Activated effector memory CD4-positive, alpha-beta T cell treated with Interleukin-2 at 50 U/mL for 16 hours (primary cell): ENCODE results near the gene NEK7.
"Not testable (repeated sequence)": the region's sequence is repeated elsewhere in the genome, so short reads cannot be mapped to it uniquely, and the experiment has no call there.

ENCODE experiments used
- DNase-seq: peaks from one replicate; pipeline ENCODE4 v3.0.0-alpha.2; 2020

NEK7 gene

DNA sequence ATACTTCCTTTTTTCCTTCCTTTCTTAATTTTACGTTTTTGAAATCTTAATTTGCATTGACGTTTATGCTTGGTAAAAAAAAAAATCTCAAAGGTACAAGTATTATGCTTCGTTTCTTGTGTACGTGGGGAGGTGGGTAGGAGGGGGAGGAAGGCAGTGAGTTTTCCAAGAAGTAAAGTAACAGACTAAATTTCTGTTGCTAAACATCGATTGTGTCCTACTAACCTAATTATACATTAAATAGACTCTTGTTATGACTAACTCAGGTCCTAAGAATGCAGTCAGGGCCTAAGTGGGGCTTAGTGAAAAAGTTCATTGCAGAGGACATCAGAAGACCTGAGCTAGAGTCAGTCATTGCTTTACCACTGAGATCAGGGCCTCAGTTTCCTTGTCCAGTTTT lies 17.5 kb downstream of the NEK7 start:
- DNase-seq, result no peak

- DNase-seq, result no peak
Observed at GRCh38 chr1:198175423-198176170, 18.8 kb downstream of the NEK7 start.

DNA sequence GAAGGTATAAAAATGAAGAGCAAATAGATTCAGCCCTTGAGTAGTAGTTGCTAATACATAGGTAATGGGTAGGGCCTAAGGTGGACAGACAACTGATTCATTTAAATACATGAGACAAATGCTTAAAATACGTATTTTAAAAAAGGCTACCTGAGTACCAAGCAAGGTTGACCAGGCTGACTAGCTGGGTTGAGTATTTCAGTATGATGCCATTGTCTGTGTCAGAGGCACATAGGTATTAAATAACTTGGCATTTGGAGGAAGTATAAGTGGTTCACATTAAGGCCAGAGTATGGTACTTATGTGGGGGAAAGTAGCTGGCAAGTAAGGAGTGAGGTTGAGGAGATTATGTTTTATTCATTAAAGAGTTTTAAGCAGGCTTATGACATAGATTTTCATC lies 19.4 kb downstream of the NEK7 start:
- no peak for DNase-seq

GRCh38 chr1:198177546-198177945 lies 20.7 kb downstream of the NEK7 start:
- no peak for DNase-seq

GRCh38 chr1:198178615-198179014 lies 21.8 kb downstream of the NEK7 start:
- DNase-seq, result no peak

- DNase-seq, result no peak
Observed at GRCh38 chr1:198179556-198179981, 22.8 kb downstream of the NEK7 start.

- DNase-seq, result no peak
Observed at GRCh38 chr1:198183605-198184004, 26.8 kb downstream of the NEK7 start.

DNA sequence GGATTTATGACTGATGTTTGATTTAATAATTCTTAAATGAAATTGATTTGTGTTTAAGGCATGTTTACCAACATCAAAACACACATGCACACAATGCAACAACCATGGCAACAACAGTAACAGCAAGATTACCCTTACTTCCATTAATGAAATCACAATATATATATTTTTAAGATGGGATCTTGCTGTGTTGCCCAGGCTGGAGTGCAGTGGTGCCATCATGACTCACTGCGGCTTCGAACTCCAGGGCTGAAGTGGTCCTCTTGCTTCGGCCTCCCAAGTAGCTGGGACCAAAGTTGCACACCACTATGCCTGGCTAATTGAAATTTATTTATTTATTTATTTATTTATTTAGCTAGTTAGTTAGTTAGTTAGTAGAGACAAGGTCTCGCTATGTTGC lies 27.7 kb downstream of the NEK7 start:
- no peak for DNase-seq

GRCh38 chr1:198185146-198185545 lies 28.3 kb downstream of the NEK7 start:
- no peak for DNase-seq

GRCh38 chr1:198185759-198186158 lies 29.0 kb downstream of the NEK7 start:
- no peak for DNase-seq

GRCh38 chr1:198186916-198187580 lies 30.2 kb downstream of the NEK7 start:
- no peak for DNase-seq

DNA sequence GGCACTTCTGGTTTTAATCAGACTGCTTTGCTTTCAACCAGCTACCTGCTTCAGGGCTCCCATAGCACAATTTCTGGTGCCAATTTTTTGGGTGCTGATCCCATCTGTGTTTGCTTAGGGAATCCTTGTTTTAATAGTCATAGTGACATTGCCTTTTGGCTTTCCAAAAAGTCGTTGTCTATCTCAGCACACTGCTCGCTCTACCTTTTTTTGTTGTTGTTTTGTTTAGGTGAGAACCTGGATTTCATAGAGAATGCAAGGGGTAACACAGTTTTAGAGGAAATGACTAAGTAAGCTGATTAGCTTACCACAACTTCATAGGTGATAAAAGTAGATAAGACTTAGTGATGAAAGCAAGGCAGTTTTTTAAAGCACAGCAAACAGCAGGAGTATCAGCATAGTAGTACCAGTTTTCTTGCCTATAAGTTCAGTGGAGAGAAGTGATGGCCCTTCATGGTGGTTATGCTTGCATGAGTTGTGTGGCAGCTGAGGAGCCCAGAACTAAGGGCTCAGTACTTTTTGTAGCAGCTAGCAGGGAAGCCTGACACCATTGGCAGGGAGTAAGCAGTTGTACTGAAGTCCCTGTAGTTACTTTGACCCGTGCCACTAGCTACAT lies 31.3 kb downstream of the NEK7 start:
- DNase-seq, result peak; percentile 20

DNA sequence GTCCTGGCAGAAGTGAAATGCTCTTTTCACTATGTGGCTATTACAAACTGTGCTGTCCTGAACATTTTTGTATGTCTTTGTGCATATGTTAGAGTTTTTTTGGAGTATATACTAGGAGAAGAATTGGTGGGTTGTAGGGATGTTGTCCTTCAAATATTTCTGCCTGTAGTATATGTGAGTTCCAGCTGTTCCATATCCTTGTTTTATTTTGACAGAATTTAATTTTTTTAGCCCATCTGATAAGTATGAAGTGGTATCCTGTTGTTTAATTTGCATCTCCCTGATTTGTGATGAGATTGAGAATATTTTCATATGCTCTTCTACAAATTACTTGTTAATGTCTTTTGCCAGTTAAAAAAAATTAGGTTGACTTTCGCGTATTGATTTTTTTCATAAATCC lies 34.3 kb downstream of the NEK7 start:
- no peak for DNase-seq

DNA sequence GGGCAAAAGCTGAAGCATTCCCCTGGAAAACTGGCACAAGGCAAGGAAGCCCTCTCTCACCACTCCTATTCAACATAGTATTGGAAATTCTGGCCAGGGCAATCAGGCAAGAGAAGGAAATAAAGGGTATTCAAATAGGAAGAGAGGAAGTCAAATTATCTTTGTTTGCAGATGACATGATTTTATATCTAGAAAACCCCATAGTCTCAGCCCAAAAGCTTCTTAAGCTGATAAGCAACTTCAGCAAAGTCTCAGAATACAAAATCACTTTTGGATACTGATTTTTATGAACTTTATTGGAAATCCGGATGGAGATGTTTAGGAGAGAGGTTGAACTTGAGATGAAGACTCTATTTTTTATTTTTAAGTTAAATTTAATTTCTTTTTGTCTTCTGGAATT lies 37.1 kb downstream of the NEK7 start:
- not testable (repeated sequence) for DNase-seq

- no peak for DNase-seq
Observed at GRCh38 chr1:198196630-198197029, 39.8 kb downstream of the NEK7 start.

DNA sequence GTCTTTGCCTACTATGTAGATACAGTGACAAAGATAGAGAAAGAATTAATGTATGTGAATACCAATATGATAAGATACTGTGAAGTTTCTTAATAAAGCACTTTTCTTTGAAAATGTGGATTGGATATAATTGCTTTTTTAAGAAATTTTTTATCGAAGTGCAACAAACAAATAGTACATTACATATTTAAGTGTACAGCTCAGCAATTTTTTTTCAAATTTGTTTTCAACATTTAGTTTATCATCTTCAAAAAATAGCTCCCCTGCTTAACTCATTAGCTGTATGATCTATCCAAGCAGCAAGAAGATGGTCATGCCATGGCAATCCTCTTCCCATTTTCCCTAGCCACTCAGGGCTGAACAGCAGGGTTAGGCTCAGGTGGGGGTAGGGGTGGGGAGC lies 40.5 kb downstream of the NEK7 start:
- no peak for DNase-seq

DNA sequence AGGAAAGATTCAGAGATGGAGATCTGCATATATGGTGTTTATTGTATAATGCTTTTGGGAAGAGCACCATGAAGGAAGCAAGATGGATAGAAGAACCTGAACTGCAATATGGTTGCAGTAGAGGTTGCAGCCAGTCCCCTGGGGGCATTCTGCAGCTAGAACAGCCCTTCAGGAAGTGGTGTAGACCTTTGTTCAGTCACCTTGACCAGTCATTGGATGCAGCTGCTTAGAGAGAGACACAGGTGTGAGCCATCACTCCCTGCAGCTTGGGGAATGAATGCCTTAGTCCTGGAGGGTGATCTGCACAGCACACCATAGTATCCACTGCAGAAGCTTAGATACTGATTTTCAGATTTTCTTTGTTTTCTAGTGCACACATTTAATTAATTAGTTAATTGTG lies 42.3 kb downstream of the NEK7 start:
- DNase-seq, result no peak

- DNase-seq, result no peak
Observed at GRCh38 chr1:198201956-198202784, 45.4 kb downstream of the NEK7 start.

DNA sequence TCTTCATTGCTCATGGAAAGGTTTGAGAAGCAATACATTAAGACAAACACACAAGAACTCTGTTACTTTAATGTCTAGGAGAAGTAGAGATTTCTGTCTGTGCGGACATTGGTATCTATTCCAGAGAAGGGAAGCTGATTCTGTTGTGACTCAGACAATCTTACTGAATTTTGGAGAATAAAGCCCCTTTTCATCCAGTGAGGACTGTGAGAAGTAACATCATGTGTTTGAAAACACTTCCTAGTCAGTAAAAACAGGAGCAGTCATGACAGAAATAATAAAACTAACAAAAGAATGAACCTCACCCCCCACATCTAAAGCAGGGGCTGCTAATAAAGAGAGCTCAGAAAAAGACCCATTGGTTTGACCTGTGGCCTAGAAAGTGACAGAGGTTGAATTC lies 46.6 kb downstream of the NEK7 start:
- DNase-seq, result no peak

GRCh38 chr1:198205016-198205684 lies 48.4 kb downstream of the NEK7 start:
- no peak for DNase-seq

DNA sequence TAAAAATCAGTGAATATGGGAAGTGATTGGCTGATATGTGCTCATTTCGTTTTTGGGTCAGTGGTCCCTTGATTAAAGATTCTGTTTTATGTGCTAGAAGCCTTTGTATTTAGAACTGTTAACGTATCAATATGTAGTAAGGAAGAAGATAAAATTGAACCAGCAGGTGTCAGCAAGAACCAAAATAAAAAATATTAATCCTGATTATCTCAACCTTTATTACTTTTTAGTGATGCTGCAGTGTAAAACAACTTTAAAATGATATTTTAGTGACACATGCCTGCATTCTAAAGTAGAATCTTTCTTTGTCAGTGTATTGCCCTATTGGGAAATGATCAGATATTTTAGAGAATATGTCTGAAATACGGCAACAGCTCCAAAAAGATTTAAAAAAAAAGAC lies 49.5 kb downstream of the NEK7 start:
- no peak for DNase-seq

DNA sequence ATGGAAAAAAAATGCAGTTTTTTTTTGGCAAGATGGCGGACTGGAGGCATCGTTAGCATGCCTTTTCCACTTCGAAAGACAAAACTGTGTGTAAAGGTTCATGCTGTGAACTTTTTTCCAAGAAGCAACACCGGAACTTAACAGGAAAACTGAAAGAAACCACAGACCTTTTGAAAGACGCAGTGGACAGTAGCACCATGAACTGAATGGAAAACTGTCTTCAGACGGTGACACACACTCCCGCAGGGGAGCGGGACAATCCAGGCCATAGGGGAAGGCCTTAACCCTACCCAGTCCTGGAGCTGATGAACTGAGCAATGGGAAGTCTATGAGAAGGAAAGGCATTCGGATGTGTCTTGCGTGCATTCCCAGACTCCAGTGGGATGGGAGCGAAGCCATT lies 54.9 kb downstream of the NEK7 start:
- DNase-seq, result no peak

GRCh38 chr1:198212126-198212525 lies 55.3 kb downstream of the NEK7 start:
- no peak for DNase-seq
